ENCODE results near the gene BTC. TPM values are rescaled to one million over a fixed set of nuclear protein-coding genes. Genes with fewer than 3 reads are reported as not detected.

BTC gene
- total RNA-seq, 1 experiment from 2014 or later, result 4.5 TPM

DNA sequence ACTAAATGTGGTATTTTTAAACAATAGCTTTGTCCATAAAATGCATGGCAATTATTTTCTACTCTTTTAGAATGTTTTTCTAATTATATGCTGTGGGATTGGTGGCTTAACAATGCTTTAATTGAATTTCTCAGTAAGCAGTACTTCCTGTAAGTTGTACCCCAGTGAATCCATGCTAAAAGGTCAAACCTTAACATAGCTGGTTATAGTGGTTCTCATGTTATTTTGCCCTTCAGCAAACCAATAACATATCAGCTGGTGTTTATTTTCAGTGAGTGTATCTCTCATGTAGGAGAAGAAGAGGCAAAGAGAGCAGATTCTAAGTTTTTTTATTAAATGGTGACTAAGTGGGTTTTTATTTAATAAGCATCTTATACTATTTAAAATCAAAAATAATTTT is 41.5 kb downstream of the BTC start:
- no peaks in the 10 kb centered on the region for H3K79me2 ChIP-seq (ENCODE audit: low read depth)
- no peak for DNase-seq
- no peaks in the 10 kb centered on the region for H3K9me2 ChIP-seq (ENCODE audit: insufficient read depth)
- no peaks in the 10 kb centered on the region for H3K27me3 ChIP-seq (ENCODE audit: insufficient read depth, low read depth)
- no peak overlapping the region for H3K27ac ChIP-seq
- H3F3A ChIP-seq (ENCODE audit: insufficient read depth, low read depth), result no peaks in the 10 kb centered on the region
- intact Hi-C loops (cut with micrococcal nuclease; ENCODE audit: unreplicated experiment), result no loop called here
- CTCF ChIA-PET, result no interaction called here
- no peaks in the 10 kb centered on the region for H3K9me3 ChIP-seq (ENCODE audit: insufficient read depth, low read depth)
- TF ChIP-seq, protein P1, sequence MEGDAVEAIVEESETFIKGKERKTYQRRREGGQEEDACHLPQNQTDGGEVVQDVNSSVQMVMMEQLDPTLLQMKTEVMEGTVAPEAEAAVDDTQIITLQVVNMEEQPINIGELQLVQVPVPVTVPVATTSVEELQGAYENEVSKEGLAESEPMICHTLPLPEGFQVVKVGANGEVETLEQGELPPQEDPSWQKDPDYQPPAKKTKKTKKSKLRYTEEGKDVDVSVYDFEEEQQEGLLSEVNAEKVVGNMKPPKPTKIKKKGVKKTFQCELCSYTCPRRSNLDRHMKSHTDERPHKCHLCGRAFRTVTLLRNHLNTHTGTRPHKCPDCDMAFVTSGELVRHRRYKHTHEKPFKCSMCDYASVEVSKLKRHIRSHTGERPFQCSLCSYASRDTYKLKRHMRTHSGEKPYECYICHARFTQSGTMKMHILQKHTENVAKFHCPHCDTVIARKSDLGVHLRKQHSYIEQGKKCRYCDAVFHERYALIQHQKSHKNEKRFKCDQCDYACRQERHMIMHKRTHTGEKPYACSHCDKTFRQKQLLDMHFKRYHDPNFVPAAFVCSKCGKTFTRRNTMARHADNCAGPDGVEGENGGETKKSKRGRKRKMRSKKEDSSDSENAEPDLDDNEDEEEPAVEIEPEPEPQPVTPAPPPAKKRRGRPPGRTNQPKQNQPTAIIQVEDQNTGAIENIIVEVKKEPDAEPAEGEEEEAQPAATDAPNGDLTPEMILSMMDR (conservative IDR thresholded peaks at IDR 0.05), result no peak
- TF ChIP-seq EZH2 (IDR thresholded peaks at IDR 0.05; ENCODE audit: low read depth), result no peak
- POLR2A ChIA-PET (ENCODE audit: unreplicated experiment), result no interaction called here
- no peak overlapping the region for H3K4me2 ChIP-seq
- no peak overlapping the region for H2AFZ ChIP-seq
- BruUV-seq (replicated peaks), result no TSS peak
- no peaks in the 10 kb centered on the region for H4K20me1 ChIP-seq (ENCODE audit: insufficient read depth)
- H3K36me3 ChIP-seq (ENCODE audit: low read depth), result no peaks in the 10 kb centered on the region
- H3K4me3 ChIP-seq, result no peak overlapping the region
- H3K4me1 ChIP-seq (replicated peaks; ENCODE audit: insufficient read depth), result peaks cover 11% of the 10 kb centered on the region; the same call in 1 of the 2 replicates

DNA sequence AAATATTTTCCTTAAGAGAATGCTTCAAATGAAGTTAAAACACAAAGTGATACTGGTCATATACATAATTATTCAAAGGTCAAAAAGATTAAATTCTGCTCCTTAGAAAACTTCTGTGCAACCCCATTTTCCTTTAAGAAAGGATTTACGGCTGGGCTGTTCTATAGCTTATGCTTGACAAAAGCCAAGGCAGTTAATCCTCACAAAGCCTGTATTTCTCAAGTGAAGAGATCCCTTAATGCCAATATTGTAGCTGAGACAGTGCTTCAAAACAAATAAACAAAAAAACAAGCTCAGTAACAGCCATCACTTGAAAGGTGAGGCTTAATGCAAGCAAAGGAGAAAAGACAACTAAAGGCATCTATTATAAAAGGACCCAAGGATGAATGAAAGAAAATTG is 42.5 kb downstream of the BTC start:
- TF ChIP-seq EZH2 (IDR thresholded peaks at IDR 0.05; ENCODE audit: low read depth), result no peak
- TF ChIP-seq, protein P1 (conservative IDR thresholded peaks at IDR 0.05), result no peak

DNA sequence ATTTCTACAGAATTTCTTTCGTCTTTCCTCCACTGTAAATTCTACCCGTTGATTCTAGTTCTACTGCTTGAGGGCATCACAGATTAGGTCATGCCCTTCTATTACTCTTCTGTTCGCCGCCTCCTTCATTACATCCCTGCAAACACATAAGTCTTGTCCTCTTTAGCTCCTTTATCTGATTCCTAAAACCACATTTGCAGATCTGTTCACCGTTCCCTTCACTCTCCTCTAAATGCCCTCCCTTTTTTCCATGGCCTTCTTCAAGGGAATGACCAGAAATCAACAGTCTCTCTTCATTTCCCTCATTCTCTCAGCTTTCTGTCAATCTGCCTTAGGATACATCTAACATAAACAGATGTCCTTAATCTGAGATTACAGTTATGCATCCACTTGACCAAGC is 43.1 kb downstream of the BTC start:
- Histone ChIP-seq H3K36me3 (ENCODE audit: low read depth) (no peaks in the 10 kb centered on the region), H3K4me2 (no peak overlapping the region), H3K9me2 (ENCODE audit: insufficient read depth) (no peaks in the 10 kb centered on the region), H3K9me3 (ENCODE audit: insufficient read depth, low read depth) (no peaks in the 10 kb centered on the region), H3K4me1 (replicated peaks; ENCODE audit: insufficient read depth) (no peaks in the 10 kb centered on the region), H2AFZ (no peak overlapping the region), H4K20me1 (ENCODE audit: insufficient read depth) (no peaks in the 10 kb centered on the region), H3K4me3 (no peak overlapping the region), H3K27me3 (ENCODE audit: insufficient read depth, low read depth) (no peaks in the 10 kb centered on the region), H3K27ac (no peak overlapping the region), H3F3A (ENCODE audit: insufficient read depth, low read depth) (no peaks in the 10 kb centered on the region), H3K79me2 (ENCODE audit: low read depth) (no peaks in the 10 kb centered on the region)
- no peak for DNase-seq
- TF ChIP-seq, protein P1 (conservative IDR thresholded peaks at IDR 0.05), result no peak
- no peak for TF ChIP-seq EZH2 (IDR thresholded peaks at IDR 0.05; ENCODE audit: low read depth)
- intact Hi-C loops (cut with micrococcal nuclease; ENCODE audit: unreplicated experiment), result no loop called here
- ChIA-PET CTCF (no interaction called here), POLR2A (ENCODE audit: unreplicated experiment) (interaction anchor here (0.6 kb wide), 1 partner anchor 1240 kb away, joined by 7 read pairs; no protein-coding TSS in a partner anchor)
- BruUV-seq (replicated peaks), result no TSS peak

More for the DNA sequence above, 42.5 kb downstream of the BTC start:
- Histone ChIP-seq H3K9me2 (ENCODE audit: insufficient read depth) (no peaks in the 10 kb centered on the region), H3K36me3 (ENCODE audit: low read depth) (no peaks in the 10 kb centered on the region), H3K4me1 (replicated peaks; ENCODE audit: insufficient read depth) (0 out of 2 replicates have a peak, but pooled peaks cover 3% of the 10 kb centered on the region), H3K27ac (no peak overlapping the region), H2AFZ (no peak overlapping the region), H3K79me2 (ENCODE audit: low read depth) (no peaks in the 10 kb centered on the region), H3F3A (ENCODE audit: insufficient read depth, low read depth) (no peaks in the 10 kb centered on the region), H3K4me3 (no peak overlapping the region), H4K20me1 (ENCODE audit: insufficient read depth) (no peaks in the 10 kb centered on the region), H3K27me3 (ENCODE audit: insufficient read depth, low read depth) (no peaks in the 10 kb centered on the region), H3K9me3 (ENCODE audit: insufficient read depth, low read depth) (no peaks in the 10 kb centered on the region), H3K4me2 (no peak overlapping the region)
- no peak for DNase-seq
- intact Hi-C loops (cut with micrococcal nuclease; ENCODE audit: unreplicated experiment), result no loop called here
- CTCF ChIA-PET, result no interaction called here
- POLR2A ChIA-PET (ENCODE audit: unreplicated experiment), result no interaction called here
- BruUV-seq (replicated peaks), result no TSS peak
